HG03039 (cell line): ENCODE measurements around the gene FAM181A.

ENCODE experiments used
- ATAC-seq: cut with Tn5 transposase; IDR thresholded peaks from one replicate; pipeline ENCODE4 v1.9.1; 2021; ENCODE audit warnings: mild to moderate bottlenecking, moderate library complexity; ENCODE audit not compliant: unreplicated experiment

The FAM181A gene

DNA sequence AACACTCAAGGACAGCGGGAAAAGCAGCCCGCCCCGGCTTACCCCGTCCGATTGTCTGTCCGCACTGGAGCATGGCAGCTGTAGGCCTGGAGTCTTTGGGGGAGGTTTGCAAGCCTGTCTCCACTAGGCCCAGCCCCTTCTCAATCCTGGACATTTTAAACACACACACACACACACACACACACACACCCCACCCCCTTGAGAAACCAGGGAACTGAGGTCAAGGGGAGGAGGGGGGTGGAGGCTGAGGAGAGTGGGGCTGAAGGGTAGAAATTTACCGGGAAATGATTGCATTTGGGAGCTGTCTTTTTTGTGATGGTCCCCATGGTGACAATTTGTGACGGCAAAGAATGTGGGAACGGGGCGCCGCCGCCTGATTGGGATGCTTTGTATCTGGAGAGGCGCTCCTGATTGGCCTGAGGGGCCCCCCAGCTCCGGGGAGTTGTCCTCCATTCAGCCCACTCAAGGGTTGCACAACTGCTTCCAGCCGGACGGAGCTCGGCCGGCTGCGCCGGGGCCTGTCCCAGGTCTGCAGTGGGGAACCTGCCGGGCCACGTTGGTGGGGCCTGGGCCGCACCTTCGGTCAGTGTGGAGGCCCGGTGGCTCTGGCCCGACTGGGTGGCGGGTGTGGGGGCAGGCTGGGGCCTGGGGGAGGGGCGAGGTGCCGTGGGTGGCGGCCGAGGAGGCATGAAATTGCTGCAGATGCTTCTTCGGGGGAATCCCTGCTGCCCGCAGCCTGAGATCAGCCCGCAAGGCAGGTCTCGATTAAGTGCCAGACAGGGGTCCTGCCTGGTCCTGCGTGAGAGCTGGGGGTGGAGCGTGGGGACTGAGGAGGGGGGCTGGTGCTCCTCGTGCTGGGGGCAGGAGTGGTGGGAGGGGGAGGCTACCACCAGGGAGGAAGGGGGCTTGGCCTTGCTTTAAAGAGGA, at the start of gene FAM181A:
Gene FAM181A, plus strand, starts transcription at position 472 of the 927 bp plus-strand sequence. CDS start 942 bp downstream, outside the sequence.
- no peak for ATAC-seq

DNA sequence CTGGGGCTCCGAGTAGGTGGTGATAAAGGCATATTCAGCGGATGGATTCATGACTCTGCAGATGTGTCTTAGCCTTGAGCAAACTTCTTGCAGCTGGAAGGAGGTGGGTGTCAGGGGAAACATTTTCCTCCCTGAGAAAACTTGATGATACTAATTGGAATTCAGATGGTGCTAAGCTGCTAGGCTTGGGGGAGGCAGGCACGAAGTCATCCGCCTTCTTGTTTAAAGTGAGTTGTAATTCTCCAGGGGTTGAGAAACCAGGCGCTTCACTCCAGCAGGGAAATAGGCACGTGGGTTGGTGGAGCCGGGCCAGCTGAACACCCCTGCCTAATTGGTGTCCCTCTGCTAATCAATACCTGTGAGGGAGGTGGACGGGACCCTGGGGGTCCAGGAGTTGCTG, 48.9 kb upstream of the FAM181A start:
- ATAC-seq: no peak

DNA sequence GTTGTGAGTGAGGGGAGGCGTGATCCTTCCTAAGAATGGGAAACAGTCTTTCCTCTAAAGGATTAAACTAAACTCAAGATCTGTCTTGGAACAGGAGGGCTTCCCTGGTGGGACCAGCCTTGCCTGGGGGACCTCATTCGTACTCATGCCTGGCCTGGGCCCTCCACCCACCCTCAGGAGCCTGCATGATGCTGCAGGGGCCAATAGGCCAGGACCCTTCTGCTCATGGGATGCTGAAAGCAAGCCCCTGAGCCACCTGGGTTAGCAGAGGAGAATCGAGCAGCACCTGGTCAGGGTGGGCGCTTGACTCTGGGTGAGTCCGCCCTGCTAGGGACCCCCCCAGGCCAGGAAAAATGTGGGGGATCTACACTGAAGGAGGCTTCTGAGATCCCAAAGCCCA, 48.3 kb upstream of the FAM181A start:
- no peak for ATAC-seq

DNA sequence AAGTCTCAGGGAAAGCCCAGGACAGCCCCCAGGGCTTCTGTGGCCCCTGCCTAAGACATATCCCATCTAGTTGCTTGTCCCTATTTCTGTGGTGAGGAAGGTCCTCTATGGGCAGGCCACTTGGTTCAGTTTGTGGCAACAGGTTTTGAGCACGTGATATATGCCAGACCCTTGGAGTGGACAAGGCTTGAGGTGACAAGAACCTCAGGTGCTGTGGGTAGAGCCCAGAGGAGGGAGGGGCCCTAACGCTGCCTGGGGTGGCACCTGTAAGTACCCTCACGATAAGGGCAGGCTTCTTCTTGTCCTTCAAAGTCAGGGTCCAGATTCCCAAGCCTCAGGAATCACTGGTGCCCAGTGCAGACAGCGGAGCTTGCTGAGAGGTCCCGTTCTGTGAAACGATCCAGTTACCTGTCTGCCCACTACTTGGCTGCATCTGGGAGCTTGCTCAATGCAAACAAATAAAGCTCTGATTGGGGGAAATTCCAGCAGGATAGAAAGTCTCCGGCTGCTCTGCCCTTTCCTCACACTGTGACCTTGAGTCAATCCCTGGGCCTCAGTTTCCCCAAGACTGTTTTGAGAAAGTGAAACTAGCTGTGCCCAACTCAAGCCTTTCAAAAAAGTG, 47.7 kb upstream of the FAM181A start:
- no peak for ATAC-seq

DNA sequence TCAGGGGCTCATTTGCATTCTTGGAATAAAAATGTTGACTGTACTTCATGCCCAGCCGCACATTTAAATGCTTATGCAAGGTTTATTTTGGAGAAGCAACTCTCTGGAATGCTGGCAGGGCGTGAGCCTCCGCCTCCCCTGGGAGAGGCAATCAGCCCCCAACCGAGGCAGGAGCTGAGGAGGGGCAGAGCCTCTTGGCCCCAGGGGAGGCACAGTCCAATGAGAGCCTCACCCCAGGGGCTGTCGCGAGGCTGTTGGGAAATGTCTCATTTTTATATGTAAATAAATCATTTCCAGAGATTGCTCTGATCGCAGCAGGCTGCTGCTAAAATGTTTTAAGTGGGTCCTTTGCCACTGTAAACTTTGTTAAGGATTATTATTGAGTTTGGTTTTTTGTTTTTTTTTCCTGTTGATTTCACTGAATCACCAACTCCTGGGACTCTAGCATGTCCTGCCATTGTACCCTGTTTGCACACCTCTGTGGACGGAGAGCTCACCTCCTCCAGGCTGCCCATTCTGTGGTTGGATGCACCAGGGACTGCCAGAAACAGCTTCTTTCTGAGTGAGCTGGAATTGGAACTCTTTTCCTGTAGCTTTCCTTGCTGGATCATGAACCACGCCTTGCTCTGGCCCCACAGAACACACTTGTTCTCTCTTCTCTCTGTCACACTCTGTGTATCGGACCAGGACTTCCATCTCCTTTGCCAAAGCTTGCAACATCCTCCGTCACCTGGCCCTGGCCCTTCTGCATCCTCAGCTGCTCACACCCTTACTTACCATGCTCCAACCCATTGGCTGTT, 46.9 kb upstream of the FAM181A start:
- no peak for ATAC-seq

DNA sequence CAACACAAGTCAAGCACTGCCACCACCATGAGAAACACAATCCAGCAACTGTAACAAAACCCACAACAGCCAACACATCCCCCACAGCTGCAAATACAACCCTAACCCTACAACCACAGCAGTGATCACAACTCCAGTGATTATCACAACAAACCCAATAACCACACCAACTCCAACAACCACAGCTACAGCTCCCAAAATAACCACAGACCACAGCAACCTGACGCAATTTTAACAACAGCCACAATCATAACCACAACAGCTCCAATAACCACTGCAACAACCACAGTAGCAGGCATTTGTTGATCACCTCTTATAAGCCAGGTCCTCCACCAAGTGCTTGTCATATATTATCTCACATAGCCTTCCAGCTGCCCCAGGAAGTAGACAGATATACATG, 42.2 kb upstream of the FAM181A start:
- ATAC-seq: no peak

DNA sequence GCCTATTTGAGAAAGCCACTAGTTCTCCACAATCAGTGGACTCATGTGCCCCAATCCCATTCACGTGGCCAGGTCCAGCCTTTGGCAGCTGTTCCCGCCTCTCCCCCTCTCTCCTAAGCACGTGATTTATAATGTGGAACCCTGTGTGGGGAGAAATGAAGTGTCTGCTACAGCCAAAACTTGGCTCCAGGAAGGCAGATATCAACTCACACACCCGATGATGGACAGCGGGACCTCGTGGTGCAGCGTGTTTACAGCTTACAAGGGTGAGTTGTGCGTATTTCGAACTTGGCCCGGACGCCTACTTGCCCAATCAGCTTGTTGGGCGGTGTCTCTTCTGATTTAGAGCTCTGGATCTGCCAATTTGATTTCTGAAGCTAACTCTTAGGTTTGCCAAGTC, 38.1 kb upstream of the FAM181A start:
- ATAC-seq: no peak

DNA sequence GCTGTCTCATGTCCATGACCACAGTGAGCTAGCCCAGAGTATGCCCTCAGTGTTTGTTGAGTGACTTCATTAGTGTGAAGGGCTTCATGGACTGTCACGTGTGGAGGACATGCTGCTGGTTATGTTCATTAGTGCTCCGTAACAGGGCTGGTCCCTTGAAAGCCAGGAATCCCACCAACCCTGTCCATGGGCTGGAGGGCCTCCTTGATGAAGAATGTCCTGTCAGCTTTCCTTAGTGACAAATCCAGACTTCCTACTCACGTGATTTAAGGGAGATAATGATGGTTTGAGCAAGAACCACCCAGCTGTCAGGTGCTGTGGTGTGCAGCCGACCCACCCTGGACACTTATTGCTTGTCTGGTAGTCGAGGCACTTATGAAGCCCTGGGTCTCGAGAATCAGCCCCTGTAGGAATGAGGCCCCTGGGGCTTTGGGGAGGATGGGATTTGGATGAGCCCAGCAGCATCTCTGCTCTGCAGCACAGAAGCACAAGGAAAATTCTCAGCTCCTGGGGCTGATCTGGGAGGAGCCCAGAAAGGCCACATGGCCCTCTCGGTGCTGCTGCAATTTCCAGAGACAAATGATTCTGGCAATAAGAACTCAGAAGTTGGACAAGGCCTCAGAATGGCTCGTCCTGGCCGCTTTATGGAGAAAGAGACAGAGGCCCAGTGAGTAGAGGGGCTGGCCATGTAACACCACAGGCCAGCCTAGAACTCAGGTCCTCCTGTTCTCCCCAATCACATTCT, 37.2 kb upstream of the FAM181A start:
- no peak for ATAC-seq

DNA sequence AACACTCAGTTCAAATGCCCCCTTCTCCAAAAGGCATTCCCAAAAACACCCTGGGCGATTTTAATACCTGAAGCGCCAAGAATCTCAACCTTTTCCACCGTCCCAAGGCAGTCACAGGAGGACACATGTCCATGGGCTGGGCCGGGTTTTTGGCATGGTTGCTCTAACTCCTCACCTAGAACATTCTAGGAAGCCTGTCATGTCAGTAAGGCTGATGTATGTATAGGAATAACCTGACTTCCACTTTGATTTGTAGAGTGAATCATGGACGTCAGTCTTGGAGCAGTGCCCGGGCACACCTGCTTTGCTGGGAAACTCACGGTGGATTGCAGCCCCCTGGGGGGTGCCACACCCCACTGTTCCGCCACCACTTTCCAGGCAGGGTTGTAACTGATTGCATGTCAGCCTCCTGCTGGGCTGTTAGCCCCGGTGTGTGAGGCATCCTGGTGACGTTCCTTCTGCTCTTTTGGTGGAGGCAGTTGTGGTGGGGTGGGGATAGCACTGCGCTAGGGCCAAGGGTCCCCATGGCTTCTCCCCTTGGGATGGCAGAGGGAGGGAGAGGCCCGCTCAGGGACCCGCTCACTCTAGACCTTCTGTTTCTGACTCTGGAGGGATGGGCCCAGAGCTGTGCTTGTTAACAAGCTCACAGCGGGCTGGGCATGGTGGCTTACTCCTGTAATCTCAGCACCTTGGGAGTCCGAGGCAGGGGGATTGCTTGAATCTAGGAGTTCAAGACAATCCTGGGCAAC, 35.2 kb upstream of the FAM181A start:
- ATAC-seq: no peak

DNA sequence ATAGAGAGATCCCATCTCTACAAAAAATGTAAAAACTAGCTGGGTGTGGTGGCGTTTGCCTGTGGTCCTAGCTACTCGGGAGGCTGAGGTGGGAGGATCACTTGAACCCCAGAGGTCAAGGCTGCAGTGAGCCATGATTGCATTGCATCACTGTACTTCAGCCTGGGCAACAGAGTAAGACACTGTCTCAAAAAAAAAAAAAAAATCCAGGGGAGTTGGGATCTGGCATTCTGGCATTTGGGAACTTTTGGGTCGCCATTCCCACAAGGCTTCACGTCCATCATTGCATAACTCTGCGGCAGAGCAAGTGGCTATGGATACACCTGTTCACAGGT, 34.7 kb upstream of the FAM181A start:
- ATAC-seq: no peak

DNA sequence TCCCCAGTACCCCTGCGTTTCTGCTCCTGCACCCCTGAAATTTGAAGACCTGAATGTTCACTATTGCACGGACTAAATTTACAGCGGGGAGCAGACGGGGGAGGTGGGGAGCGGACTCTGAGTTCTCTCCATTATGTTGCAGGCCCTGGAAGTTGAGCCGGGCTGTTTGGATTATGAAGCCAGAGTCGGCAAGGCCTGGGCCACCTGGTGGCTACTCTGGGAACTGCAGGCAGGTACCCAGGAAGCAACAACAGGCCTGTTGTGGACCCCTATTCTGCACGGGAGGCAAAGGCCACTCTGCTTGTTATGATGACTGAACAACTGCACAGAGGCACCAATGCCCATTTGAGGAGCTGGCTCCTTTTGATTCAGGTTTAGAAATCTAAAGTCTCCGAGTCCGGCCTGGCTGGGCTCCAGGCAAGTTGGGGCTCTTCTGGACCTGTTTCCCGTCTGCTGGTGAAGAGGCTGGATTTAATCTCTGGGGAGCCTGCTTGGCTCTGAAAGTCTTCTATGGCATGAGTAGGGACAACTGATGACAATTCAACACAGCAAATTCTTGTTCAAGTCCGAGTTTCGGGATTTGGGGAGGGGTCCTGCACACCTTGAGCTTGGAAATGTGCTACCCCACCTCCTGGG, 34.1 kb upstream of the FAM181A start:
- no peak for ATAC-seq

DNA sequence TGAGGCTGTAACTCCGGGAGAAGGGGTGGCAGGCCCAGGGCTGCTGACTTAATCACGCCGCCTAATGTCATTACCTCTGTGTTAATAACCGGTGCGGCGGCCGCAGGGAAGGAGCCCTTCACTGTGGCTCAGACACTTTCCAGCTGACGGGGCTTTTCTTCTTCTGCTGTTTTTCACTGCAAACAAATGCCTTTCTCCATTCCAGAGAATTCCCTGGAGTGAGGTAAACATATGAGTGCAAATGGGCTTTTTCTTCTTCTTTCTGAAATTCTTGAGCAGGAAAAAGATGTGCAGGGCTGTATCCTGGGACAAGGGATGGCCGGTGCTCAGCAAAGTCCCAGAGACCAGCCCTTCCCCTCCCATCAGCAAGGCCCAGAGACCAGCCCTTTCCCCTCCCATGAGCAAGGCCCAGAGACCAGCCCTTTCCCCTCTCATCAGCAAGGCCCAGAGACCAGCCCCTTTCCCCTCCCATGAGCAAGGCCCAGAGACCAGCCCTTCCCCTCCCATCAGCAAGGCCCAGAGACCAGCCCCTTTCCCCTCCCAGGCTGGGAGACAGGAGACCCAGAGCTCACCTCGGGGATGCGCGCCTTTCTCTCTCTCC, 33.4 kb upstream of the FAM181A start:
- no peak for ATAC-seq

DNA sequence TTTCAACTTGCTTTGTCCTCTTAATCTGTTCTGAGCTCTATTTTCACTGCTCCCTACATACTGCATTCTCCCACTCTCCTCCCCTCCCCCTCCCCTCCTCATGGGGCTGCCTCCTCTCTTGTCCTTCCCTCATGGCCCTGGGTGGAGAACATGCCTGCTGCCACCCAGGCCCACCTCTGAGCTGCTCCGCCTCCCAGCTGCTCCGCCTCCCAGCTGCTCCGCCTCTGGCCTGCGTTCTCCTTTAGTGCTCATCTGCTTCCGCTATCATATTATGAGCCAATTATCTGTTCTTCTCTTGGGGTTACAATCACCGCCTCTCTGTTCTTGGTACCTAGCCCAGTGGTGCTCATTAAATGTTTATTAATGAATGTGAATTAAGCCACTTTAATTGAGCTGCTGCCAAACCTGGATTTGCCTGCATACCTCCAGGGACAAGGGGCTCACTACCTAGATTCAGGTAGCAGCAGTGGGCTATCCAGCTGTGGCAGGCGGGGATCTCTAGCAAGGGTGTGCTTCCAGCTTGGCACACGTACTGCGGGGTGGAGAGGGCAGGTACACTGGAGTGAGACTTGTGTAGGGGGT, 32.0 kb upstream of the FAM181A start:
- no peak for ATAC-seq

DNA sequence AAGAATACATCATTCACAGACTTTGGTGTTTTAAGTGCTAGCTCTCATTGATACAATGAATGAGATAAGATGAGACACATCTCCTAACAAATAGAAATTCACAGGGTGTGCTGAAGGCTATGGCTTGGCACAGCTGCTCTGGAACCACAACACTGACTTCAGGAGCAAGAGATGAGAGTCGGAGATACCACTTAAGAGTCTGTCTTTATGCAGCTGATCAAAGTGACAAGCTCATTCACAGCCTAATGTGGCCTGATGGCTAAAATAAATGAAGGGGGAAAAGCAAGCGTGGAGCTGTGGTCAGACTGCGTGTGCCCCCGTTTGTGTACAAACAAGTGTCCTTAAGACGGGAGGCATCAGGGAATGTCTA, 29.7 kb upstream of the FAM181A start:
- ATAC-seq: no peak

DNA sequence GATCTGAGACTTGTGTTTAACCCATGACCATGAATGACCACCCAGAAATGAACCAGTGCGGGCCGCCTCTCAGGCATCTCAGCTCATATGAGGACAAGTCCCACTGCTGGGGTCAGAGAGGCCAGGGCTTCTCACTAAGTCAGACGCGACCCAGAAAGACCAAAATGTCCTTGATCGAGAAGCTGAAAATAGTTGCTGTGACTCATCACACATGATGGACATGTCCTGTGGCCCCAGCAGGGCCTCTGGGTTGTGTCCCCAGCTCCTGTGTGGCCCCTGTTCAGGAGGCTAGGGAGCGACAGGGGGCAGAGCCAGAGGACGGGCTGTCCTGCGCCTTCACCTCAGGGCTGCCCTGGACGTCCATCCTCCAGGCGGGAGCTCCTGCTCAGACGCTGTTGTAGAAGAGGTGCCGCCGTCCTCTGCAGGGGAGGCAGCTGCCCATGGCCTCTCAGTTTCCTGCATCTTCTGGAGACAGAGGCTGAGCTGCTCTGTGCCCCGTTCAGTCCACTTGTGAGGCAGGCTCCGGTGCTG, 29.0 kb upstream of the FAM181A start:
- ATAC-seq: no peak

DNA sequence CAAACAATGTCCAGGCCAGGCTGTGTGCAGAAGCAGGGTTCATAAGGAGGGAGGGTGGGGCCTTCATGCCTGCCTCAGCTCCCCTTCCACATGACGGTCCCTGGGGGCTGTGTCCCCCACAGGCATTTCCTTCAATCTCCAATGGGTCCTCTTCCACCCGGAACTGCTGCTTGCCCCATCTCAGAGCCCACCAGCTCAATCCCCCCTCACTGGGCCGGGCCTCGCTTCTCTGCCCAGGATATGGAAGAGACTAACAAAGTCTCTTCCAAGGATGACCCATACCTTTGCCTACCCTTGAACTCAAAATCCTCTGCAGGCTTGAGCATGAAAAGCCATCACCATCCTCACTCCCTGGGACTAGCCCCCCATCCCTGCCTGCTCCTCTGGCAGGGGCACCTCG, 28.4 kb upstream of the FAM181A start:
- no peak for ATAC-seq

DNA sequence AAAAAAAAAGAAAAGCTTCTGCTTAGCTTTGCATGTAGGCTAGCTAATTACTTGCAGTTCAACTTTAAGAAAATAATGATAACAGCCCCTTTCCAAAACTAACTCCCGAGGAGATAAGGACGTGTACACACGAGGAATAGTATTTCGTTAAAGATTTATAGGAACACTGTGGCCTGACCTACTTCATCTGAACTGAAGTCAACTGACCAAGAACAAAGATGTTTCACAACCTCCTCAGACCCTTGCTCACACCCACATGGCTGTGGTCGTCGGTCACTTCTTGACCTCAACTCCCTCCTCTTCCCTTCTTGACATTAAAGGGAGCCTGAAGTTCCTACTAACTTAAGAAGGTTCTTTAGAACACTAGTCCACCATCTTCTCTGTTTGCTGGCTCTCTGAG, 25.3 kb upstream of the FAM181A start:
- ATAC-seq: no peak

DNA sequence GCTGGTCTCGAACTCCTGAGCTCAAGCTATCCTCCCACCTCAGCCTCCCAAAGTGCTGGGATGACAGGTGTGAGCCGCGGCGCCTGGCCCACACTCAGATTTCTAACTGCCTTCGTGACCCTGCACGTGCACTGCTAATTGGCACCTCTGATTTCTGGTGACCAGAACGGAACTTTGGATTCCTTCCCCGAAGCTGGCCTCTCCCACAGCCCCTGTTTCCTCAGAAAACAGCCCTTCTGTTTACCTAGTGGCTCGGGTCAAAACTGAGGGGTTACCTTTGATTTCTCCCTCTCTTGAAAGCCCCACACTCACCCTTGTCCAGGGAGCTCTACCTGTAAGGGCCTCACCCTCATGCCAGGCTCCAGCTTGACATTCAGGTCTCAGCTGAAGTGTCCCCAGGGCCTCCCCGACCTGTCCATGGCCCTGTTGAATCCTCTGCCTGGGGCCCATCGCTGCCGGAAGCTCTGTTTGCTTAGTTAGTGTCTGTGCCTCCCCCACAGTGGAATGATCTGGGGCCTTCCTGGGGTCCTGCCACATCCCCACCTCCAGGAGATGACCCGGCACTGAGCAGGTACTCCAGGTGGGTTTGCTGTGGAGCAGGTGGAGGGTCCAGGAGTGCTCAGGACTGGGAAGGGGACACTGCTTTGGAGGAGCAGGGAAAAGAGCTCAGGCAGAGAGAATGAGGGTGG, 24.4 kb upstream of the FAM181A start:
- ATAC-seq: no peak
